ENCODE data around the gene KMO.

KMO gene

DNA sequence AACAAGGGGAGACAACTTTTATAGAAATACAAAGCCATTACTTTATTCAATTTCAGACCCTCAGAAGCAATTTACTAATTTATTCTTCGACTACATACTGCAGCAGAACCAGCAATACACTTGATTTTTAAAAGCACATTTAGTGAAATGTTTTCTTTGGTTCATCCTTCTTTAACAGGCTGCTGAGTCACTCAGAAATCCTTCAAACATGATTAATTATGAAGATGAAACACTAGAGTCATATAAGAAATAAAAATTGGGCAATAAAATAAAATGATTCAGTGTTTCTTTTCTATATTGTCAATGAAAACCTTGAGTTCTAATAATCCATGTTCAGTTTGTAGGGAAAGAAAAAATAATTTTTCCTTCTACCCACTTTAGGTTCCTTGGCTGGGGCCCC, 61.0 kb downstream of the KMO start:
- DNase-seq (ENCODE audit: low spot score) = no peak

DNA sequence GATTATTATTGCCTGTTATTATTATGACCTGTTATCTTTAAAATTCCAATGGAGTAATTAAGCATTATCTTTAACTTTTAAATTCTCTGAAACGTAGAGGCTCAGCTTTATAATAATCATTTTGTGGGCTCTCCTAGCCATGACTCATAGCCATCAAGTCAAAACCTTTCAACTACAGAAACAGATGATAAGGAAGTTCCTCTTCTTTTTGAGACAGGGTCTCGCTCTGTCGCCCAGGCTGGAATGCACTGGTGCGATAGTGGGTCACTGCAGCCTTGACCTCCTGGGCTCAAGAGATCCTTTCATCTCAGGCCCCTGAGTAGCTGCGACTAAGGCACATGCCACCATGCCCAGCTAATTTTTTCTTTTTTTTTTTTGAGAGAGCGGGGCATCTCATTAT, 64.5 kb downstream of the KMO start:
- DNase-seq (ENCODE audit: low spot score) = no peak

DNA sequence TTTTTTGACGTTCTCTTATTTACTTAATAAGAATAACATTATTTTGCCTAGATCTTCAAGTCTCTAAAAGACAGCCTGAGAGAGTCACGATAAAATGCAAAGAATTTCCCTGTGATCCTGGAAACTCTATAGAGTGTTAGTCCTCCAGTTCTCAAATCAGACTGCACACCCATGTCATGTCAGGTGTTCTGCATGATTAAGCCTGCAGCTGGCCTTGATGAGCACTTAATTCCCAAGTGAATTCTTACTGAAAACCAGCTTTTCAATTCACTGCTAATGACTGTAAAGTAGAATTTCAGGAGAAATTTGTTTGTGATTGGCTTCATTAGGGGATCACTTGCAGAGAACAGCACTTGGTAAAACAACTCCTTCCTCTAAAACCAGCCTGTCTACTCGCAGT, 66.1 kb downstream of the KMO start:
- DNase-seq (ENCODE audit: low spot score) = no peak

DNA sequence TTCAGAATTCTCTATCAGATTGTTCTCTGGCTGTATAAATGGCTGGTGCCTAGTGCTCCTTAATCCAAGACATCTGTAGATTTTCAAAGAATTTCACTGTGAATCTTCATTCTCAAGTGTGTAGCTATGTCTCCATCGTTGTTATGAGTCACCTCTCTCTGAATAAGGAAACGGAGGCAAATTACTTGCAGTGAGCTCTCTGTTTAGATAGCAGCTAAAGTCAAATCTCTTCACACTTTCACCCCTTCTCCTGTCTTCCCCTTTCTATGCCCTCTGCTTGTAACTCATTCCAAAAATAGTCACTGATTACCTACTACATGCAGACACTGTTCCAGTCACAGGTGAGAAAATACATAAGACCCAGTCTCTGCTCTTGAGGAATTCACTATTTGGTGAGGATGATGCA, 68.3 kb downstream of the KMO start:
- no peak for DNase-seq (ENCODE audit: low spot score)

DNA sequence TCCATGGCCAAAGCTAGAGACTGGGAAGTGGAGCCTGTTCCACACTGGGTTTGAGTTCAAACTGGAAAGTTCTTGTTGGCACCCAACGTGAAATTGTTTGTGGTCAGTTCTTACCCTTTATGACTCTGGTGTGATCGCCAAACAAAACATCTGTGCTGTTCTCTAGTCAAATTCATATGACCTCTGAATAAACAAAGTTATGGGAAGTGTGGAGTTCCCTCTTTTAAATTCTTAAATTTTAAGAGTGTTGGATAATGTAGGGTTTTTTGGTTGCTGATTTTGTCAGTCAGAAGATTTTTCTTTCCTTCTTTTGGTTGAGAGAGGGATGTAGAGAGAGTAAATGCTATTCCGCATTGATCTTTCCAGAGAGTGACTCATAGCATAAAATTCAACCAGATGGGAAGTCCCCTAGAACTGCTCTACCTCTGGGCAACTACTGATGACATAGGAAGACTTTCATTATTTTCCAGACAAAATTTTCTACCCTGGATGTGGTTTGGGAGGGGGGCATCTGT, 71.6 kb downstream of the KMO start:
- DNase-seq (ENCODE audit: low spot score) = no peak

DNA sequence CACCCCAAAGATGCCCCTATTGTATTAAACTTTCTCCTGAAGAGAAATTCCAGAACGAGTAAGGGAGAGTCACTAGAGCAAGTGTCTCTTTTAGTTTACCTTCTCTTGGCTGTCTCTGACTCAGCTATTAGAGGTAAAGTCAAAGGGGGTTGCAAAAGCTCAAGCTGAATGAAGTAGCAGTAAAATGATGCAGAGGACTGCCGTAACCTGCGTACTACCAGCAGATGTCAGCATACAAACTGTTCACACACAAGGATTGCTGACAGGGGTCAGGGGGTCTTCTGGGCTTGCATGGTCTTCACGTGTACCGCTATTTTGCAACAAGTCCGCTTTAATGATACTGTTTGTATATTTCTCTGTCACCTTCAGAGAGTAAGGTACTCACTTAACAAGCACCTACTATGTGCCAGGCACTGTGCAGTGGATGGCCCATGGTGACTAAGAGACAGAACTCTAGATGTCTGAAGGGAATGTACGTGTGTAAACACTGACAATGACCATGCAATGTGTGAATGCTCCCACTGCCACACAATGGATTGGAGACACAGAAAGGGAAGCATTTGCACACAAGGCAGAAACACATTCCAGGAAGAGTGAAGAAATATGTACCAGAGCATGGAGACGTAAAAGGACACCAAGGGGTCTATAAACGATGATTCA, 73.1 kb downstream of the KMO start:
- no peak for DNase-seq (ENCODE audit: low spot score)

DNA sequence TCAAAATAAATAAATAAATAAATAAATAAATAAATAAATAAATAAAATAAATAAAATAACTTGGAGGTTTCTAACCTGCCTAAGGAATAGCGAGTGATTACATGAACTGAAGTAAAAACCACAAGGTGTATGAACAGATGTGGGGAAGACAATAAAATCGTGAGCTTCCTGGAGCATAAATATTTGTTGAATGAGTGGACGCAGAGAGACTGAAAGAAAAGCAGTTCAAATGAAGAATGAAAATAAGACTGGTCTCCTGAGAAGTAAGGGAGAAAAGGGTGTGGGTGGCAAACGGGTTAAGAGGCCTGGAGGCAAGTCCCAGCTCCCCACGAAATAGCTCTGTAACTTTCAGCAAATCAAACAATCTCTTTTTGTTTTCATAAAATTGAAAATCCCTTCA, 74.4 kb downstream of the KMO start:
- DNase-seq (ENCODE audit: low spot score) = no peak

DNA sequence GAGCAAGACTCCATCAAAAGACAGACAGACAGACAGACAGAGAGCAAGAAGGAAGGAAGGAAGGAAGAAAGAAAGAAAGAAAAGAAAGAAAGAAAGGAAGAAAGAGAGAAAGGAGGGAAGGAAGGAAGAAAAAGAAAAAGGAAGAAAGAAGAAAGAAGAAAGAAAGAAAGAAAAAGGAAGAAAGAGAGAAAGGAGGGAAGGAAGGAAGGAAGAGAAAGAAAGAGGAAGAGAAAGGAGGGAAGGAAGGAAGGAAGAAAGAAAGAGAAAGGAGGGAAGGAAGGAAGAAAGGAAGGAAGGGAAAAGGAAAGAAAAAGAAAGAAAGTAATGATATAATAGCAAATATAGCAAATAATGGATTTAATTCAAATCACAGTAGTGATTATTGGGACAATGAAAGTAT, 75.3 kb downstream of the KMO start:
- DNase-seq (ENCODE audit: low spot score) = no peak

DNA sequence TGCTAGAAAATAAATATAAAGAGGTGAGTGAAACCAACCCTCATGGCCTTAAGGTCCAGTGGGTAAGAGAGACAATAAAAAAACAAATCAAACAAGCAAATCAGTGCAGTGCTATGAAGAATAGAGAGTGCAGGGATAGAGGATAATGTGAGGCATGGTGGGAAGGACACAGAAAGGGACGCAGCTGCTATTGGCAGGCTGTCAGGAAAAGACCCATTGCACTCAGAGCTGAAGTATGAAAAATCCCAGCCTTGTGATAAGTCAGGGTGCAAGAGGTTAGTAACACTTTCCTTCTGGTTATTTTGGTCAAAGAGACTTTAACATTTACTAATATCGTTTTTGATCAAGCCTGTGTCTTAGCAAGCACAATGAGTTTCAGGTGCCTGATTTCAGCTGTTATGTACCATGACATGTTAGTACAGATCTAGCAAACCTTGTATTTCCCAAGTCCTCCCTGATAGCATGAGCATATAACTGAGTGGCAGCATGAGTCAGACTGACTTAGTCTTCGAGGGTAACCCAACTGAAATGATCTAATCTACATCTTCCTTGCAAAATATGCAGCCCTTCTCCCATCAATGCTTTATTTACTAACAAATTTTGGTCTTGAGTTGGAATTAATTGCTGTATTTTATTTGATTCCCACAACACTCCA, 76.3 kb downstream of the KMO start:
- DNase-seq (ENCODE audit: low spot score) = no peak

DNA sequence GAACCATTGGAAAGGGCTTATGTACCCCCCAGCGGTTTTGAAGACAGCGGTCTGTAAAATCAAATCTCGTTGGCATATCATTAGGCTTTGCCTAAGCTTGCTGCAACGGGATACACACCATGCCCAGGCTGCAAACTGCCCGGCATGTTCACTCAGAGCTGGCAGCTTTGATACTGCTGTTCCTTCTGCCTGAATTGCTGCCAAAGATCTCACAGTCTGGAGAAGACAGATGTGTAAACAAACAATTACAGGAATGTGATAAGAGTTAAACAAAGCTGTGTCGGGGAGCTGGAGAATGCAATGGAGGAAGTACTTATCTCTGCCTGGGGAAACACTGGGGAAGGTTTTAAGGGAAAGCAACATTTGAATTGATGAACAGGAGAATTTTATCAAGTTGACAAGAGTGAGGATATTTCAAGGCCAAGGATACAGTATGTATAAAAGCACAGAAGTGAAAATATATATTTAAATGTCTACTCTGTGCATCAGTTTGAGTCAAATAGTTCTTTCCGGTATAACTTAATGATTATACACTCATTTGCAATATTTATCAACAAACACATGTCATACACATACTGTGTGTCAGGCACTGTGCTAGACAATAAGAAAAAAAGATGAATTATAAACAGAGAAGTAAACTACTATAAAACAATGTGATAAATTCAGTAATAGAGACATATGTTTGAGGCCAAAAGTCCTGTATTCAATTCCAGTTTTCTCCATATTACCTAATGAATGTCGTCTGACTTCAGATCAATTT, 78.1 kb downstream of the KMO start:
- DNase-seq (ENCODE audit: low spot score) = no peak

DNA sequence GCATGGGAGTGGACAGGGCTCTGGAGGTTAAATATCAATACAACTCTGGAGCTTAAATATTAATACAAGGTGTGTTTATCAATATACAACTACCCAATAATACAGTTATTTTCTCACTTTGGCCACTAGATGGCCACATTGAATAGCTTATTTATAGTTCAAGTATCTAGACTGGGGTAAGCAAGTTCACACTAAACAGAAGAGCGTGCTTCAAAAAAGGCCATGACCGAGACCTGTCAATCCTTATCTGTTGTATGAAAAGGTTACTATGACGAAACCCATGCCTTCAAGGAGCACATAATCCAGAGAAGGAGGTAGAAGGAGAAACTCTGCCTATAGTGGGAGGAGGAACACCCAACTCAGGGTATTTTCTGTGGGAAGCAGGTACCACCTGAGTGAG, 78.9 kb downstream of the KMO start:
- peak; percentile 56 for DNase-seq (ENCODE audit: low spot score)

DNA sequence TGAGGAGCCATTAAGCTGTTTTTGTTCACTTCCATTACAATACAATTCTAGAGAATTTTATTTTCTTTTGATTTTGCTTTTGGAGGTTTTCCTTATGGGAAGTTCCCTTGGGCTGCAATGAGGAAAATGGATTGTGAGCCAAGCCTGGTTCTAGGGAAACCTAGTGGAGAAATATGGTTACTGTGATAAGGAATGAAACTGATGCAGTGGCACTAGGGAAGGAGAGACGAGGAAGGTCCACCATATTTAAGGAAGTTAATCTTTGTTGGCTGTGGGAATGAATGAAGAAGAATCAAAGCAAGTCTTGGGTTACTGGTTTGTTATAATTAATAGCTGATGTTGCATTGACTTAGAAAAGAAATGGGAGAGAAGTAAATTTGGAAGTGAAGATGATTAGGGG, 79.6 kb downstream of the KMO start:
- no peak for DNase-seq (ENCODE audit: low spot score)

DNA sequence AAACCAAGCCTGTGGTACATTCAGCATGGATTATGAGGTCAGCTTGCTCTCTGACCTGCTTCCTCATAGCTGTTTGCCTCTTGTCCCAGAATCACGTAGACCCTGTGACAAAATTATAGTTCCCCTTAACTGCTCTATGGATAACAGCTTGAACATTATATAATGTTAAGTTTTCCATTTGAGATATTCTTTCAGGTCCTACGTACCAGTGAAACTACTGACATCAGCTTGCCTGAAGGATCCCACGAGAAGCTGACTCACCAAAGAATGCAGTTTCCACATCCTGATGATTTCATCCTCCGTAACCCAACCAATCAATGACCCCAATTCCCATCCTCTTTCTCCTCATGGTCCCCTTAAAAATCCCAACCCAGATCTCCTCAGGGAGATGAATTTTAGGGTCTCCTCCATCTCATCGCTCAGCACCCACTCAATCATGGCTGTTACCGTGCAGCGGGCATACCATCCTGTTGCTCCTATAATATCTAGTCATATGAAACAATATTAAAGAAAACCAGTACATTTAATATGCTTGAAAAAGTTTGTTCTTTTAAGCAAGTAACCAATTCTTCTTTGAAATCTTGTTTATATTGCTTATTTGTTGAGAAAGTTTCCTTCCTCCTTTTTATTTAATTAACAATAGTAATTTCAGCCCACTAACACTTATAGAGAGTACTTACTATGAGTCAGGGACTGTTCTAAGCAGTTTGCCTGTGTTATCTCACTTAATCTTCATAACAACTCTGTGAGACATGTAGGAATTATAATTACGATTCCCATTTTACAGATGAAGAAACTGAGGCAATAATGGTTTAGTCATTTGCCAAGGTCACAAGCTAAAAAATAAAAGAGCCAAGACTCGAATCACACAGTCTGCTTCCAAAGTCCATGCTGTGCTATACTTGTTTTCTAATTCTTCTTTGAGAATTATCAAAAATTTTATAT, 80.6 kb downstream of the KMO start:
- DNase-seq (ENCODE audit: low spot score) = peak; percentile 22

DNA sequence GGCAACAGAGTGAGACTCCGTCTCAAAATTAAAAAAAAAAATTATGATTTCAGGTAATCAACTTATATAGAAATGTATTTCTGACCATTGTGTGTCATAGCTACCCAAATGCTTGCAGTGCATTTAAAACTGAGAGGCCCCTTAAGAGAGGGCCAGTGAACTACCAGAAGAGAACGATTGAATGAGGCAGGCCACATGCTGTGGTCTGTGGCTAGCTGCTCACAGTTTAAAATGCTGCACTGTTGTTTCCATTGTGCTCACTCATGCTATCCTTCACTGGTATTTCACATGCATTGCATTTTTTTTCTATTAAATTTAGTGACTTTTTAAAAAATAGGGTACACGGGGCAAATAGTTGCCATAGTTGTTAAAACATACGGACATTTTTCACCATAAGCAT, 82.0 kb downstream of the KMO start:
- DNase-seq (ENCODE audit: low spot score) = no peak

DNA sequence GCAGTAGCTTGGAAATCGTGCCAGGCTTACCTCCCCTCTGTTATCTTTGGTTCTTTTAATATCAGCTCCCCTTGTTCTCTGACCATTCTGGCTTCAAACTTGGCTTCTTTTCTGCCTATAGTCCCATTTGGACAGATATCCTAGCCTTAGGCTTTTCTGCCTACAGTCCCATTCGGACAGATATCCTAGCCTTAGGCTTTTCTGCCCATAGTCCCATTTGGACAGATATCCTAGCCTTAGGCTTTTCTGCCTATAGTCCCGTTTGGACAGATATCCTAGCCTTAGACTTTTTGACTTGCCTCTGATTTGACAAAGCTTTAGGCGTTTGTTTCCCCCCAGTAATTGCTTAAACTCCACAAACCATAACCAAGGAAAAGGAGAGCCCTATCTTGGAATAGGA, 82.4 kb downstream of the KMO start:
- no peak for DNase-seq (ENCODE audit: low spot score)

DNA sequence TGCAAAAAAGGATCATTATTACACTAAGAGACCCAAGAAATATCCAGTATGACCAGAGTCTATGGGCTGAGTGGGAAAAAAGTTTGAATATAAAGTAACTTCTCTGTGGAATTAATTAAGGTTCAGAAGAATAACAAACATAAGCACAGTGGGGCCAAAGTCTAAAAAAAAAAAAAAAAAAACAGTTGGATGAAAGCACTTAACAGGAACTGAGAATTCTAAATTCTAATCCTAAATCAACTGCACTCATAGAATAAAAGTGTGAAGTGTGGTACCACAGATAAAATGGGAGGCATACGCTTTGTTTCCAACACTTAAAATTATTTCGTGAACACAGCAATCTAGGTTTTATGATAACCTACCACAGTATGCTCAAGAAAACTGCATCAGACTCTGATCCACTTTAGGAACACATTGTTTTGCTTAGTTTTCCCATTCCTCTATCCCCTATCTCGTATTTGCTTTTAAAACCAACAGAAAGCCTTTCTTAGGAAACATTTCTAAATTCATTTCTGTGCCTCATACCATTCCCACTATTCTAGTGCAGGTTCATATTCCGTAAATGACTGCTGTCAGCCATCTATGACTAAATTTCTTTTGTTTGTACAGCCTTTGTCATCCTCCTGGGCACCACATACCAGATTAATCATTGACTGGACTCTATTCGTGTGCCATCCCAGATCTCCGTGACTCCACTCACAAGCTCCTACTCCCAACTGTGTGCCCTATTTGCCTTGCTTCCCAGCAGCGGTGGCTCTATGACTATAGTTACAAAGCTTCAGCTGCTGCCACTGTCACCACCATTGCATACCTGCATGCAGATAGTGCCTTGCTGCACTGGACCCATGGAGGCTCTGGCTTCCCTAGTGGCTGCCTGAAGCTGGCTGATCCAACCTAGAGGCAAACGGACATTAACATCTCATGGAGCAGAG, 83.1 kb downstream of the KMO start:
- DNase-seq (ENCODE audit: low spot score) = no peak

DNA sequence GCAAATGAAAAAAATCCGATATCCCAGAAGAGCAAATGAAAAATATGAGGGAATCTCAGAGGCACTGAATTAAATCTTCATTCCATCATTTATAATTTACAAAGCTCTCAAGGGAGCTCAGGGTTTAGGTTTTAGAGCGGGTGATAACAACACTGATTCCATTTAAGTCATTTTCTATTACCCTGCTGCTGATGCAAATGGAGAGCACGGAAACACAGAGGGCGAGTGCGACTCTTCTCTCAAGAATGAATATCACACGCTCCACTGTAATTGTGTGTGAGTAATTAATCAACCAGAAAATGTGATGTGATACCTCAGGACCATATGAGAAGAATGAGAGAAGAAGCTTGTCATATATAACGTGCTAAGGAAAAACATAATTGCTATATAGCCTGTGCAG, 85.2 kb downstream of the KMO start:
- no peak for DNase-seq (ENCODE audit: low spot score)

DNA sequence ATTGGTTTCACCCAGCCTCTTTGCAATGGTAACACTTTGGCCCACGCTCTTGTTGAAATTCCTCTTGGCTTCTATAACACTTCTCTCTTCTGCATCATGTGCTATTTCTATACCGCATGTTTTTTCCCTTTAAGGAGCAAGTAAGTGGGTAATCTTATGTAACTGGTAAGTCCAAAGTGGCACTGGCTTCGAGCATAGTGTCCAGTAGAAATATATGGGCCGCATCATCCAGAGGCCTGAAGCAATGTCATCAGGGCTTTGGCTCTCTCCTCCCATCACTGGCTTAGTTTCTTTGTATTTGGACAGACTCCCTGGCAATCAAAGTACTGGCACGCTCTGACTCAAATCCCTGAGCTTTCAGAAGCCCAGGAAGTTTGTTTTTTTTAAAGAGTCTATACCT, 90.5 kb downstream of the KMO start:
- DNase-seq (ENCODE audit: low spot score) = no peak

DNA sequence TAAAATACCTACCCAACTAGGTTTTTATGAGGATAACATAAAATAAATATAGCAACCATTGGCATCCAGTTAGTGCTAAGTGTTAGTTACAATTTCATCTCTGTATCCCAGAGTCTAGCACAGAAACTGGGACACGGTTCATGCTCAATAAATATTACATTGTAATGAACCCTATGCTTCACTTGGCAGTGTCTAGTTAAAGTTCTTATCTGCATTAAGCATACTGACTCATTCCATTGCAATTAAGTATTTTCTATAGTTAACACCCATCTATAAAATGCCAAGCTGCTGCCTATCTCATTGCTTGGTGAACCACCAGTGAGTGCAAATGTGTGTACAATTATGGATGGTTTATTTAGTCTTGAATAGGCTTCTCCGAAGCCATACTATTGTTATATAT, 92.8 kb downstream of the KMO start:
- DNase-seq (ENCODE audit: low spot score) = no peak

DNA sequence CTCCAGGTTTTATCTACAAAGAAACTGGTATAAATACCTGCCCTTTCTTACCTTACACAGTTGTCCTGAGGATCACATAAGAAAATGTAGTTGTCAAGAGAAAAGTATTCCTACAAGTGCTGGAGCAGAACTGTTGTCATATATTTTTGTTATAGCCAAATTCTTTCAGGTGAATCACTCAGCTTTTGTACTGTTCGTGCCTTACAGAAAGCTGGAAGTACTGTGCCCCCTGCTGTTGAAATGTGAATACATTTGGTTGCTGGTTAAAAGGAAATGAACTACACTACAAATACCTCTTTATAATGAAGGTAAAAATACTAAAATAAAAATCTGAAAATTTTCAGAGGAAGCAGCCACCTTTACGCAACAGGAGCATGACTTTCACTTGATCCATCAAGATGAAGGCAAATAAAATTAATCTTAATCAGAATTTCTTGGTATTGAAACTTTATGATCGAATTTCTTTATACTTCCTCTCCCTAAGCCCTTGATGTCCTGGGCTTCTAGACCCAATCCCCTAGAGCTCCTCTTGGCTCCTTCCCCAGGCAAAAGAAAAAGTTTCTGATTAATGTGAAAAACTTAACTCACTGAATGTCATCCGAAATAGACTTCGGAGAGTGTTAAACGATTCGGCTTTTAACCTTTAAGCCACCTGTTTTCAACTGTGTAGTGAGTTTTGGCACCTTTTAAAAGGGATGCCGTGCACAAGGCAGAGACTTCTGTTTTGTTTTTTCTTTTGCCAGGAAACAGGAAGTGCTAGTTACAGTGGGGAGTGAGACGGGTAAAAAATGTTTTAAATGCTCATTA, 95.5 kb downstream of the KMO start:
- DNase-seq (ENCODE audit: low spot score) = no peak
